ENCODE measurements around the gene P2RY14. TPM values are rescaled to one million over a fixed set of nuclear protein-coding genes. Genes with fewer than 3 reads are reported as not detected.

The P2RY14 gene
- total RNA-seq, 1 donor from 2014 or later = 0.60 TPM

DNA sequence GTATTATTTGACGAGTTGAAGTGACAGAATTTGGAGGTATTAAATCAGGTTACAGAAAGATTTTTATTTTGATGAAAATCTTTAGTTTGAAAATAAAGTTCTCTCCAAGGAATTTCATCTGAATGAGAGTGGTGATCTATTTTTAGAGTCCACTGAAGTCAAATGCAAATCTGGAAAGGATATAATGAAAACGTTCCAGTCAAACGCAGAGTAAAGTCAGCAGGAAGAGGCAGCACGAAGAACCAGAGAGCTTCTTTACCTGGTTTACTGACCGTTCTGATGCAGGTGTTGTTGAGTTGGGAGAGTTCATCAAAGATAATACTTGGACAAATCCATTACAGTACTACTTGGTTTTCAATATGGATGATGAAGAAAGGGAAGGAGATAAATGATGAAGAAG is 8.7 kb downstream of the P2RY14 start:
- Mint-ChIP-seq H3K9me3 (no peaks in the 10 kb centered on the region), H3K36me3 (no peaks in the 10 kb centered on the region), H3K27ac (no peak overlapping the region), H3K4me3 (no peak overlapping the region), H3K27me3 (peaks cover 10% of the 10 kb centered on the region), H3K4me1 (ENCODE audit: unreplicated experiment) (peaks cover 4% of the 10 kb centered on the region)
- TF ChIP-seq, protein P1, sequence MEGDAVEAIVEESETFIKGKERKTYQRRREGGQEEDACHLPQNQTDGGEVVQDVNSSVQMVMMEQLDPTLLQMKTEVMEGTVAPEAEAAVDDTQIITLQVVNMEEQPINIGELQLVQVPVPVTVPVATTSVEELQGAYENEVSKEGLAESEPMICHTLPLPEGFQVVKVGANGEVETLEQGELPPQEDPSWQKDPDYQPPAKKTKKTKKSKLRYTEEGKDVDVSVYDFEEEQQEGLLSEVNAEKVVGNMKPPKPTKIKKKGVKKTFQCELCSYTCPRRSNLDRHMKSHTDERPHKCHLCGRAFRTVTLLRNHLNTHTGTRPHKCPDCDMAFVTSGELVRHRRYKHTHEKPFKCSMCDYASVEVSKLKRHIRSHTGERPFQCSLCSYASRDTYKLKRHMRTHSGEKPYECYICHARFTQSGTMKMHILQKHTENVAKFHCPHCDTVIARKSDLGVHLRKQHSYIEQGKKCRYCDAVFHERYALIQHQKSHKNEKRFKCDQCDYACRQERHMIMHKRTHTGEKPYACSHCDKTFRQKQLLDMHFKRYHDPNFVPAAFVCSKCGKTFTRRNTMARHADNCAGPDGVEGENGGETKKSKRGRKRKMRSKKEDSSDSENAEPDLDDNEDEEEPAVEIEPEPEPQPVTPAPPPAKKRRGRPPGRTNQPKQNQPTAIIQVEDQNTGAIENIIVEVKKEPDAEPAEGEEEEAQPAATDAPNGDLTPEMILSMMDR (conservative IDR thresholded peaks at IDR 0.05) = no peak
- no peak for DNase-seq (ENCODE audit: extremely low spot score, unreplicated experiment)

DNA sequence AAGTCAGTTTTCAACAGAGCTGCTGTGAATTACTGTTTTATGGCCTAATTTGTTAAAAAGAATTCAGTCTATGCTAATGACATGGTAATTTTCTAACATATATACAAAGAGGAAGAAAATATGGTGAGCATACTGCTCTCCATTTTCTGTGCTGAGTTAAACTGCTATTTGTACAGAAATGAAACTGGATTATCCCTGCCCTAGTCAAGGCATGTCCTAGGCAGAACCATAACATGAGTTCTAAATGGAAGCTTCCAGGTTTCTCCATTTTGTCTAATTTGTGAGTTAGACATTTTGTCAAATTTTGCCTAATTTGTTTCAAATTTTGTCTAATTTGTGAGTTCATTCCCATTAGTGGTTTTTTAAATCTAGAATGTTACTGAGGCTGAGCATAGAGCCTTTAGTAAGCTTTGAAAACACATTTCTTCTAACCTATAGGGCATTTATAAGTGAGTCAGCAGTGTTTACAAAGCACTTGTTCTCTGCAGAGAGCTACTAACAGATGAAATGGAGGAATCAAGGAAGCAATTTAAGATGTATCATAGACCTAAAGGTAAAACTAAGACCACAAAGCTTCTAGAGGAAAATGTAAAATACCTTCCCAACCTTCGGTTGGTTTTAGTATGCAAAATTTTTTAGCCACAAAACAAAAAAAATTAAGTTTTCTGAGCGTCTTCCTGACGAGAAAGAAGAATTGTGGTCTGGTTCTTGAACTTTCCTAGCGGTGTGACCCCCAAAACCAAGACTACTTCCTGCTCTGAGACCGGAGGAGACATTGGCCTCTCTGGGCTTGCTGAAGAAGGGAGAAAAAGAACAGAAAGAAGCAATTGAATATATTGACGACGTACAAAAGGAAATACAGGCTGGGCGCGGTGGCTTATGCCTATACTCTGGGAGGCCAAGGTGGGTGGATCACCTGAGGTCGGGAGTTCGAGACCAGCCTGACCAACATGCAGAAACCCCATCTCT is 9.8 kb downstream of the P2RY14 start:
- Mint-ChIP-seq H3K27me3 (peaks cover 10% of the 10 kb centered on the region), H3K36me3 (no peaks in the 10 kb centered on the region), H3K4me3 (no peak overlapping the region), H3K27ac (no peak overlapping the region), H3K9me3 (no peaks in the 10 kb centered on the region), H3K4me1 (ENCODE audit: unreplicated experiment) (peaks cover 5% of the 10 kb centered on the region)
- no peak for DNase-seq (ENCODE audit: extremely low spot score, unreplicated experiment)
- TF ChIP-seq, protein P1 (conservative IDR thresholded peaks at IDR 0.05) = no peak

- no peak for DNase-seq (ENCODE audit: extremely low spot score, unreplicated experiment)
- H3K27ac Mint-ChIP-seq = no peak overlapping the region
- H3K4me3 Mint-ChIP-seq = no peak overlapping the region
- TF ChIP-seq, protein P1 (conservative IDR thresholded peaks at IDR 0.05) = no peak
- no peaks in the 10 kb centered on the region for H3K36me3 Mint-ChIP-seq
- H3K27me3 Mint-ChIP-seq = peaks cover 10% of the 10 kb centered on the region
- H3K9me3 Mint-ChIP-seq = no peaks in the 10 kb centered on the region
- H3K4me1 Mint-ChIP-seq (ENCODE audit: unreplicated experiment) = peaks cover 5% of the 10 kb centered on the region
These were observed 11.3 kb downstream of the P2RY14 start for GRCh38 chr3:151267066-151267465.

- H3K27ac Mint-ChIP-seq = no peak overlapping the region
- no peaks in the 10 kb centered on the region for H3K9me3 Mint-ChIP-seq
- DNase-seq (ENCODE audit: extremely low spot score, unreplicated experiment) = no peak
- H3K4me1 Mint-ChIP-seq (ENCODE audit: unreplicated experiment) = peaks cover 5% of the 10 kb centered on the region
- H3K36me3 Mint-ChIP-seq = no peaks in the 10 kb centered on the region
- TF ChIP-seq, protein P1 (conservative IDR thresholded peaks at IDR 0.05) = no peak
- H3K27me3 Mint-ChIP-seq = peaks cover 11% of the 10 kb centered on the region
- H3K4me3 Mint-ChIP-seq = no peak overlapping the region
These were observed 12.5 kb downstream of the P2RY14 start for GRCh38 chr3:151265866-151266265.

- Mint-ChIP-seq H3K4me3 (no peak overlapping the region), H3K4me1 (ENCODE audit: unreplicated experiment) (peaks cover 5% of the 10 kb centered on the region), H3K27me3 (peaks cover 13% of the 10 kb centered on the region), H3K36me3 (no peaks in the 10 kb centered on the region), H3K27ac (no peak overlapping the region), H3K9me3 (no peaks in the 10 kb centered on the region)
- no peak for DNase-seq (ENCODE audit: extremely low spot score, unreplicated experiment)
- TF ChIP-seq, protein P1 (conservative IDR thresholded peaks at IDR 0.05) = no peak
These were observed 13.2 kb downstream of the P2RY14 start for GRCh38 chr3:151265166-151265565.

All from type B pancreatic cell (in vitro differentiated cells).